ENCODE measurements around the gene PTGES. TPM values are rescaled to one million over a fixed set of nuclear protein-coding genes. Genes with fewer than 3 reads are reported as not detected.
A peak's percentile ranks its signal among the peaks of the same experiment; 100 is the strongest.

PTGES gene
- total and polyA plus RNA-seq, 8 donors = 3.2 to 9.8 (median 6.1) TPM

DNA sequence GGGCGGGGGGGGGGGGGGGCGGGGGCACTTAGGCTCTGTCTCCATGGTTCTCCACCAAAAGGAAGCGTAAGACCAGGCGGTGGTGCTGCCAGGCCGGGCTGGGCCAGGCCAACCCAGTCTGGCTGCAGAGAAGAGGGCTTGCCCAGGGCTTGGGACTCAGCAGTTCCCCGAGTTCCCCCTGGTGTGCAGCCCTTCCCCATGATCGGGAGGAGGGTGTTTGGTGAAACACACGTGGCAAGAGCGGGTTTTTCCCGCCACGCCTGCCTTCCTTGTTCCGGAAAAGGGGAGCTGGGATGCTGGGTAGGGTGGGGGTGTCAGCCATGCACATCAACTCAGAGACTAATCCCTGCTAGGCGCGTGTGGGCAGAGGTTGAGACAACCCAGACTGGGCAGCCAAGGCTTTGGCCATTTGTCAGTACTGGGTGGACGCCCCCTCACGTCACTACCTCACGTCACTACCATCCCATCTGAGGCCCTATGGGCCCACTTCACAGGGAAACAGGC is 54.5 kb downstream of the PTGES start:
- Histone ChIP-seq H3K27me3 (peaks cover 4 to 75% of the 10 kb centered on the region in 2 donors), H3K4me1 (peaks cover 10 to 21% of the 10 kb centered on the region in 2 donors), H3K36me3 (no peaks in the 10 kb centered on the region), H3K27ac (no peak overlapping the region), H3K4me3 (no peak overlapping the region), H3K9me3 (no peaks in the 10 kb centered on the region)
- ATAC-seq (no peak), DNase-seq (no peak)
- no peak for TF ChIP-seq CTCF (IDR thresholded peaks at IDR 0.05)
- intact Hi-C loops (cut with DNase I) = no loop called here

GRCh38 chr9:129697656-129698253 is 55.1 kb downstream of the PTGES start:
- H3K27me3 ChIP-seq = peaks cover 4 to 75% of the 10 kb centered on the region in 2 donors
- no peak for TF ChIP-seq CTCF (IDR thresholded peaks at IDR 0.05)
- DNase-seq (no peak), ATAC-seq (peak; percentile 8)
- no peaks in the 10 kb centered on the region for H3K36me3 ChIP-seq
- intact Hi-C loops (cut with DNase I) = no loop called here
- H3K9me3 ChIP-seq = no peaks in the 10 kb centered on the region
- H3K27ac ChIP-seq = peak overlapping the region in 1 of 2 donors; percentile 37
- H3K4me1 ChIP-seq = peaks cover 4 to 15% of the 10 kb centered on the region in 2 donors
- peak overlapping the region; percentile 2 to 23 for H3K4me3 ChIP-seq

DNA sequence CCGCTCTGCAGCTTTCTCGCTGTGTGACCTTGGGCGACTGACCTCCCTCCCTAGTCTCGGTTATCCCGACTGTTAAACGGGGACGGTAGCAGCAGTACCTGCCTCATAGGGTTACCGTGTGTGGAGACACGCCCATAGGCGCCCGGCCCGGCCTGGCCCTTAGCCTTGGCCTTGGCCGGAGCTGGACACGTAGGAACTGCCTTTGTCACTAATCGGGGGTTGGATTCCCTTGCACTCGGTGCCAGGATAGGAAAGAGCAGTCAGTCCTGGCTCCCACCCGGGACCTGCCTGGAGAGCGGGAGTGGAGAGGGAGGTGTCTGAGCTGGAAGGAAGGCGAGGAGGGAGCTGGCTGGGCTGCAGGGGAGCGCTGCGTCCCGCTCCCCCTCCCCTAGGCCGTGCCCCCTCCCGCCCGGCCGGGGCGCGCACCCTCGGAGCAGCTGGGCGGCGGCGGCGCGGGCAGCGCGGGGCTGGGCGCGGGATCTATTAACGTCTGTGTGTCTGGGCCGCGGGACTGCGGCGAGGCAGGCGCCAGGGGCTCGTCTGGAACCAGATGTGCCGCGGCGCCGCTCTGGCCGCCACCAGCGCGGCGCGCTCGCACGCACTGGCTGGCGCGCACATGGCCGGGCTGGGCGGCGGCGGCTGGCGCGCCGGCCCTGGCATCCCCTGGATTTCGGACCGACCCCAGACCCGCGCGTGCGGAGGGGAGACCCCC is 55.7 kb downstream of the PTGES start:
- Histone ChIP-seq H3K4me3 (peak overlapping the region; percentile 2 to 23), H3K27ac (peak overlapping the region in 1 of 2 donors; percentile 37), H3K4me1 (peaks cover 0 to 13% of the 10 kb centered on the region in 2 donors), H3K9me3 (no peaks in the 10 kb centered on the region), H3K27me3 (peaks cover 4 to 75% of the 10 kb centered on the region in 2 donors), H3K36me3 (no peaks in the 10 kb centered on the region)
- no peak for TF ChIP-seq CTCF (IDR thresholded peaks at IDR 0.05)
- intact Hi-C loops (cut with DNase I) = no loop called here
- DNase-seq = peak in 3 of 4 donors; percentile 35 to 43 (median 41)
- peak; percentile 62 for ATAC-seq

- Histone ChIP-seq H3K4me3 (no peak overlapping the region), H3K9me3 (no peaks in the 10 kb centered on the region), H3K27me3 (peaks cover 4 to 68% of the 10 kb centered on the region in 2 donors), H3K4me1 (peaks cover 0 to 13% of the 10 kb centered on the region in 2 donors), H3K27ac (no peak overlapping the region), H3K36me3 (no peaks in the 10 kb centered on the region)
- DNase-seq (no peak), ATAC-seq (no peak)
- intact Hi-C loops (cut with DNase I) = no loop called here
- no peak for TF ChIP-seq CTCF (IDR thresholded peaks at IDR 0.05)
Observed at GRCh38 chr9:129695870-129696269, 57.0 kb downstream of the PTGES start.

DNA sequence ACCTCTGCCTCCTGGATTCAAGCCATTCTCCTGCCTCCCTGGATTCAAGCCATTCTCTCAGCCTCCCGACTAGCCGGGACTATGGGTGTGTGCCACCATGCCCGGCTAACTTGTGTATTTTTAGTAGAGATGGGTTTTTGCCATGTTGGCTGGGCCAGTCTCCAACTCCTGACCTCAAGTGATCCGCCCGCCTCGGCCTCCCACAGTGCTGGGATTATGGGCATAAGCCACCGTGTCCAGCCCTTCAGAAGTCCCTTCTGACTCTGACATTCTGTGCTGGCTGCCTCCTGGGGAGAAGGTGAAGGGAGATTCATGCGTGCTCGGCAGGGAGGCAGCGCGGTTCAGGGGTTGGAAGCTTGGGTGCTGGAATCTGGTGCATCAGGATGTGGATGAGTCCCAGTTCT is 58.6 kb downstream of the PTGES start:
- Histone ChIP-seq H3K4me1 (peaks cover 0 to 13% of the 10 kb centered on the region in 2 donors), H3K27me3 (peaks cover 4 to 55% of the 10 kb centered on the region in 2 donors), H3K36me3 (no peaks in the 10 kb centered on the region), H3K4me3 (no peak overlapping the region), H3K9me3 (no peaks in the 10 kb centered on the region), H3K27ac (no peak overlapping the region)
- no peak for ATAC-seq
- DNase-seq = no peak
- TF ChIP-seq CTCF (IDR thresholded peaks at IDR 0.05) = no peak
- intact Hi-C loops (cut with DNase I) = no loop called here

Measured in left lung (tissue), 10 donors.